H1 (cell line): ENCODE data around the gene PLA2G4A. TPM values are rescaled to one million over a fixed set of nuclear protein-coding genes. Genes with fewer than 3 reads are reported as not detected.

Experiments
- BCL11A ChIP-seq, 2 experiments: IDR thresholded peaks; one replicate each; pipeline ENCODE4 v1.6.1; 2011; ENCODE audit warnings: low read depth in 2 of 2, low read length in 2 of 2, mild to moderate bottlenecking in 2 of 2
- CHD2 ChIP-seq: IDR thresholded peaks from 2 replicates; pipeline ENCODE4 v1.6.1; 2012; ENCODE audit warnings: low read length, improper control_type of control experiment
- CHD7 ChIP-seq: fragments of 300-600 bp; sonication (generic); IDR thresholded peaks from 2 replicates; pipeline ENCODE4 v1.7.1; 2012; ENCODE audit warnings: low read length, moderate library complexity, mild to moderate bottlenecking, inconsistent platforms; ENCODE audit not compliant: insufficient replicate concordance
- FOSL1 ChIP-seq: IDR thresholded peaks from 2 replicates; pipeline ENCODE4 v1.6.1; 2011; ENCODE audit warnings: mild to moderate bottlenecking, low read depth, low read length, moderate library complexity; ENCODE audit not compliant: insufficient read depth
- GTF2F1 ChIP-seq: IDR thresholded peaks from 2 replicates; pipeline ENCODE4 v1.6.1; 2012; ENCODE audit warnings: low read depth, low read length, improper control_type of control experiment, borderline replicate concordance
- KDM4A ChIP-seq: IDR thresholded peaks from one replicate; pipeline ENCODE4 v1.7.1; 2012; ENCODE audit warnings: low read depth, mild to moderate bottlenecking, moderate library complexity, low read length, inconsistent platforms; ENCODE audit not compliant: severe bottlenecking
- USF2 ChIP-seq: IDR thresholded peaks from 2 replicates; pipeline ENCODE4 v1.6.1; 2011; ENCODE audit warnings: low read length, improper control_type of control experiment
- polyA plus RNA-seq, 7 experiments: library from polyadenylated mRNA; depleted of rRNA in 3 of 7; stranded (reverse) in 5 of 7; unstranded in 2 of 7; fragments of >200 nt in 5 of 7; fragments of 200-250 nt in 2 of 7; gene quantifications; 1 replicate in 5 of 7; 2 replicates in 1 of 7; 4 replicates in 1 of 7; pipeline versions ENCODE4 v1.2.1 to v1.2.3, GENCODE V29; 2011 to 2013; ENCODE audit warnings: missing spikeins in 2 of 7, mixed read lengths in 2 of 7
- total RNA-seq: library from RNA; stranded (reverse); fragmentation: NEBNext Ultra II Directional; extraction: Animal tissue kit (Norgen Biotek cat#: 25700); gene quantifications from 2 replicates; pipeline ENCODE4 v1.2.1, GENCODE V29; 2021

Gene PLA2G4A
- total and polyA plus RNA-seq, 2 of the 8 experiments (the other 6 are each of a cell fraction or from before 2014, with no cell fraction given), result 0.63 to 1.4 TPM

GRCh38 chr1:186864296-186864695 is 35.5 kb downstream of the PLA2G4A start (continued):
- no peak for TF ChIP-seq CHD7
- TF ChIP-seq FOSL1, result no peak
- TF ChIP-seq USF2, result no peak
- no peak for TF ChIP-seq GTF2F1
- no peak for TF ChIP-seq CHD2
- TF ChIP-seq KDM4A, result no peak
- TF ChIP-seq BCL11A (IDR thresholded peaks at IDR 0.05; ENCODE audit: low read depth in 2 of 2, low read length in 2 of 2), result no peak
